Breast epithelium (tissue), 4 donors: Measurements from ENCODE around the gene CWC27. TPM values are rescaled to one million over a fixed set of nuclear protein-coding genes. Genes with fewer than 3 reads are reported as not detected.

Experiments
- DNase-seq, 2 donors: peaks; one replicate each; pipeline ENCODE4 v3.0.0-alpha.2; 2019; ENCODE audit warnings: low spot score in 2 of 2
- H3K27ac ChIP-seq, 2 donors: fragments of 200-600 bp; sonication (generic) in 1 of 2; one replicate each; pipeline ENCODE4 v1.5.1; 2016 to 2019; ENCODE audit warnings: mild to moderate bottlenecking in 1 of 2
- H3K27me3 ChIP-seq, 2 donors: fragments of 200-600 bp; sonication (generic) in 1 of 2; one replicate each; pipeline versions ENCODE4 v1.5.1 to v1.6.0; 2017 to 2019; ENCODE audit warnings: control low read depth in 1 of 2, mild to moderate bottlenecking in 1 of 2
- H3K36me3 ChIP-seq: fragments of 200-600 bp; one replicate; pipeline ENCODE4 v1.5.1; 2019
- H3K4me1 ChIP-seq, 2 donors: fragments of 200-600 bp; sonication (generic); one replicate each; pipeline ENCODE4 v1.5.1; 2016 to 2019; ENCODE audit warnings: control low read depth in 1 of 2
- H3K4me3 ChIP-seq, 3 donors: fragments of 200-600 bp; sonication (generic); 1 replicate in 2 of 3; 2 replicates in 1 of 3; pipeline ENCODE4 v1.5.1; 2016 to 2019; ENCODE audit warnings: mild to moderate bottlenecking in 3 of 3, moderate library complexity in 2 of 3
- H3K9me3 ChIP-seq, 2 donors: fragments of 200-600 bp; sonication (generic) in 1 of 2; one replicate each; pipeline ENCODE4 v1.5.1; 2016 to 2019; ENCODE audit warnings: control low read depth in 1 of 2
- POLR2A ChIP-seq: fragments of 450-650 bp; IDR thresholded peaks from one replicate; pipeline ENCODE4 v1.6.1; 2016; ENCODE audit warnings: antibody characterized with exemption, mild to moderate bottlenecking, moderate library complexity
- POLR2AphosphoS5 ChIP-seq, 3 donors: sonication (generic); formaldehyde crosslinking; IDR thresholded peaks; one replicate each; pipeline ENCODE4 v1.6.1; 2017; ENCODE audit warnings: antibody characterized with exemption in 3 of 3
- intact Hi-C: fragments of 100-400 bp; cut with DNase I; formaldehyde crosslinking; loops from one replicate; pipeline ENCODE4 v1.15.1; 2023; ENCODE audit warnings: low total_unique reads
- total RNA-seq, 3 donors: library from RNA; depleted of rRNA; stranded (reverse); fragments of >200 nt; gene quantifications; one replicate each; pipeline ENCODE4 v1.1.0, GENCODE V29; 2016
- TF ChIP-seq, protein P1 (sequence below), 3 donors: fragments of 450-650 bp; IDR thresholded peaks; one replicate each; pipeline ENCODE4 v1.5.1; 2016 to 2017; ENCODE audit warnings: antibody characterized with exemption in 3 of 3, mild to moderate bottlenecking in 3 of 3, moderate library complexity in 3 of 3

Gene CWC27
- total RNA-seq, 3 donors from 2014 or later: 10.6 to 19.9 (median 18.0) TPM

DNA sequence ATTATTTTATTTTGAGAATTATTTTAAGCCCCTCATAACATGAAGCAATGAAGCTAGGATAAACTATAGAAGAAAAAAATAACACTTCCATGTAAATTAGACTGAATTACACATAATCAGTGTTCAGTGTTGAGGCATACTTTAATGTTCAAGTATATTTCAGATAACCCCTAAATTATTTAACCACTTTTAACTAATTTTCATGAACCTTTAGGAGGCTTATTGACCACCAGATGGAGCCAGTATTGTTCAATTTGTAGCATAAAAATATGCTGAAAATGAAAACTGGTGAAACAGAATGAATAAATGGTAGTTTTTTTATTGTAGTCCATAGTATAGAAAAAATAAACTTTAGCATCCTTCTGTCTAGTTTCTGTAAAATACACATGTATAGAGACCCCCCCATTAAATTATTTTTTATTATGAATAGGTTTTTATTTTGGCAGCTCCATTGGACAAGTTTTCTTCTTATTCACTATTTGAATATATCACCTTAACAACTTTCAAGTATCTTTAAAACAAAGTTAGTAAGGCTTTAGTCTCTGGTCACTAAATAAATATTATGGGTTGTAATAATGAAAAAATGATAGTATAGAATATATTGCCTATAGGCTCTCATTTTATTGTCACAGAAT, 190.1 kb downstream of the CWC27 start:
- Histone ChIP-seq H3K27me3 (no peaks in the 10 kb centered on the region), H3K27ac (no peak overlapping the region), H3K4me1 (no peaks in the 10 kb centered on the region), H3K4me3 (no peak overlapping the region), H3K9me3 (peaks cover 7 to 14% of the 10 kb centered on the region in 2 donors), H3K36me3 (no peaks in the 10 kb centered on the region)
- no peak for TF ChIP-seq POLR2A
- TF ChIP-seq POLR2AphosphoS5 (IDR thresholded peaks at IDR 0.05): no peak
- TF ChIP-seq, protein P1, sequence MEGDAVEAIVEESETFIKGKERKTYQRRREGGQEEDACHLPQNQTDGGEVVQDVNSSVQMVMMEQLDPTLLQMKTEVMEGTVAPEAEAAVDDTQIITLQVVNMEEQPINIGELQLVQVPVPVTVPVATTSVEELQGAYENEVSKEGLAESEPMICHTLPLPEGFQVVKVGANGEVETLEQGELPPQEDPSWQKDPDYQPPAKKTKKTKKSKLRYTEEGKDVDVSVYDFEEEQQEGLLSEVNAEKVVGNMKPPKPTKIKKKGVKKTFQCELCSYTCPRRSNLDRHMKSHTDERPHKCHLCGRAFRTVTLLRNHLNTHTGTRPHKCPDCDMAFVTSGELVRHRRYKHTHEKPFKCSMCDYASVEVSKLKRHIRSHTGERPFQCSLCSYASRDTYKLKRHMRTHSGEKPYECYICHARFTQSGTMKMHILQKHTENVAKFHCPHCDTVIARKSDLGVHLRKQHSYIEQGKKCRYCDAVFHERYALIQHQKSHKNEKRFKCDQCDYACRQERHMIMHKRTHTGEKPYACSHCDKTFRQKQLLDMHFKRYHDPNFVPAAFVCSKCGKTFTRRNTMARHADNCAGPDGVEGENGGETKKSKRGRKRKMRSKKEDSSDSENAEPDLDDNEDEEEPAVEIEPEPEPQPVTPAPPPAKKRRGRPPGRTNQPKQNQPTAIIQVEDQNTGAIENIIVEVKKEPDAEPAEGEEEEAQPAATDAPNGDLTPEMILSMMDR (IDR thresholded peaks at IDR 0.05): peak; percentile 13 to 44 (median 32)
- DNase-seq: no peak
- intact Hi-C loops: no loop called here

DNA sequence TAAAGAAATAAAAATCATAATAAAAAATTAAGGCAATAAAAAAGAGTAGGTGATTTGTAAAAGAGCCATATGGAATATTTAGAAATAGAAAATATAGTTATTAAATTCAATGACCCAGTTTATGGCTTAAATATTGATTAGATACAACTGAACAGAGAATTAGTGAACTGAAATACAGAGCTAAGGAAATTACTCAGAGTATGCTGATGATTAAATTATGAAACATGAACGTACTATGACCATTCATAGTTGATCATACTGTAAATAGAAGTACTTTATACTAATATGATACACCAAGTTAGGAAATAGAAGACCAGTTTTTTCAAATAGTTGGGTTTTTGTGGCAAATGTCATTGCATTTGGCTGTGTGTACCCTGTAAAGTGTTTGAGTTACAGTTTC, 194.5 kb downstream of the CWC27 start:
- DNase-seq: no peak
- H3K4me1 ChIP-seq: no peaks in the 10 kb centered on the region
- H3K36me3 ChIP-seq: no peaks in the 10 kb centered on the region
- no peak overlapping the region for H3K4me3 ChIP-seq
- intact Hi-C loops: no loop called here
- H3K9me3 ChIP-seq: peaks cover 7 to 14% of the 10 kb centered on the region in 2 donors
- H3K27ac ChIP-seq: no peak overlapping the region
- H3K27me3 ChIP-seq: no peaks in the 10 kb centered on the region
- TF ChIP-seq POLR2A: no peak
- TF ChIP-seq, protein P1 (IDR thresholded peaks at IDR 0.05): no peak

- H3K36me3 ChIP-seq: no peaks in the 10 kb centered on the region
- peaks cover 0 to 1% of the 10 kb centered on the region in 2 donors for H3K9me3 ChIP-seq
- TF ChIP-seq, protein P1 (IDR thresholded peaks at IDR 0.05): no peak
- TF ChIP-seq POLR2AphosphoS5 (IDR thresholded peaks at IDR 0.05): no peak
- TF ChIP-seq POLR2A: no peak
- H3K27me3 ChIP-seq: no peaks in the 10 kb centered on the region
- DNase-seq: no peak
- H3K27ac ChIP-seq: no peak overlapping the region
- intact Hi-C loops: no loop called here
- no peak overlapping the region for H3K4me3 ChIP-seq
- H3K4me1 ChIP-seq: no peaks in the 10 kb centered on the region
Observed at GRCh38 chr5:64968591-64969110, 199.9 kb downstream of the CWC27 start.

DNA sequence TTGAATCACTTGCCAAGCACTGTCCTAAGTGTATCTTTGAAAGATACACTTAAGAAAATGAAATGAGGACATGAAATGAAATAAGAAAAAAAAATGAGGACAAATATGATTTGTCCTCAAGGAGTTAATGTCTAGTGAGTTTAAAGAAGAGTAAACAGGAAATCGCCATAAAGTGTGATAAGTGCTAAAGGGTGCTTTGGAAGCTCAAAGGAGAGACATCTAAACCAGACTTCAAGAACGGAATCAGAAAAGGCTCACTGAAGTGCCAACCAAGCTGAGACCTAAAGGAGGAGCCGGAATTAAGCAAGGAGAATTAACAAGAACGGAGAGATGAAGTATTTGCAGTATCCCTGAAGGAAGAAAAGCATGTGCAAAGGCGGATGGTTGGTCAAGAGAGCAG, 200.8 kb downstream of the CWC27 start:
- intact Hi-C loops: no loop called here
- TF ChIP-seq, protein P1 (IDR thresholded peaks at IDR 0.05): no peak
- TF ChIP-seq POLR2AphosphoS5 (IDR thresholded peaks at IDR 0.05): no peak
- no peak for TF ChIP-seq POLR2A
- no peak overlapping the region for H3K27ac ChIP-seq
- no peaks in the 10 kb centered on the region for H3K36me3 ChIP-seq
- H3K4me1 ChIP-seq: no peaks in the 10 kb centered on the region
- no peaks in the 10 kb centered on the region for H3K27me3 ChIP-seq
- no peak for DNase-seq
- no peaks in the 10 kb centered on the region for H3K9me3 ChIP-seq
- no peak overlapping the region for H3K4me3 ChIP-seq

GRCh38 chr5:64971513-64971912, 202.8 kb downstream of the CWC27 start:
- DNase-seq: no peak
- H3K27ac ChIP-seq: no peak overlapping the region
- H3K27me3 ChIP-seq: no peaks in the 10 kb centered on the region
- no peaks in the 10 kb centered on the region for H3K4me1 ChIP-seq
- H3K36me3 ChIP-seq: no peaks in the 10 kb centered on the region
- no peak for TF ChIP-seq POLR2AphosphoS5 (IDR thresholded peaks at IDR 0.05)
- TF ChIP-seq POLR2A: no peak
- TF ChIP-seq, protein P1 (IDR thresholded peaks at IDR 0.05): no peak
- intact Hi-C loops: no loop called here
- no peaks in the 10 kb centered on the region for H3K9me3 ChIP-seq
- H3K4me3 ChIP-seq: no peak overlapping the region
